Measurements from ENCODE around the gene ATP11A. TPM values are rescaled to one million over a fixed set of nuclear protein-coding genes. Genes with fewer than 3 reads are reported as not detected.

Gene ATP11A
- total RNA-seq, 1 experiment from 2014 or later: 80.4 TPM

DNA sequence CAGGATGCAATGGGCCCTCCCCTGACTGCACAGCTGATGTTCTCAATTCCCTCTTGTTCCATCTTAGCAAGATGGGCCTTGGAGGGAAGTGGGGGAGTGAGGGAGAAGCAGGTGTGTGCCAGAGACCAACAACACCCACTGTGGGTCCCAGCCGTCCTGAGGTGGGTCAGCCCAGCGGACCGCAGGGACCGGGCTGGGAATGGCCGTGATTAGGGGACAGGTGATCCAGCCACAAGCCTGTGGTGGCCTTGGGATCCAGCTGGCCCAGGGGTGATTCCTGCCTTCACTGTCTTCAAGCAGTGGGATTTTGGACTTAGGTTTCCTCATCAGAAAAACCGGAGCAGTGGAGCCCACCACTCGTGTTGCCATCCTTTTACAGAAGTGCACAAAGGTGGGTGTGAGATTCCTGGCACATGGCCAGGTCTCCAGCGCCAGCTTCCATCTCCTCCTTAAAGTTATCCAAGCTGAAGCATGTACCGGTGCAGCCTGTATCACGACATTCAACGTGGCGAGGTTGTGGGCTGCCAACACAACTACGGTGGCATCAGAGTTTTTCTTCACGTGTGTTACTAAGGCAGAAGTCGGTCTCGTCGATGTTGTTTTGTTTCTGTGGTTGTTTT lies 9.0 kb upstream of the ATP11A start:
- H3K27ac ChIP-seq (ENCODE audit: low read depth, low read length): no peak overlapping the region
- BruUV-seq (replicated peaks): no TSS peak
- CTCF ChIA-PET: no interaction called here

GRCh38 chr13:112683581-112683980 lies 6.3 kb upstream of the ATP11A start:
- no peaks in the 10 kb centered on the region for H4K20me1 ChIP-seq (ENCODE audit: insufficient read depth)
- no peaks in the 10 kb centered on the region for H3K79me2 ChIP-seq (ENCODE audit: insufficient read depth, low read length)
- ChIA-PET CTCF (no interaction called here), RAD21 (ENCODE audit: low non-redundant PET in 1 of 2, low total read pairs in 2 of 2, uncharacterized antibody in 2 of 2, unreplicated experiment in 2 of 2) (no interaction called here), POLR2A (no interaction called here)
- intact Hi-C loops (cut with micrococcal nuclease): no loop called here
- no peak overlapping the region for H3K4me2 ChIP-seq (ENCODE audit: low read length)
- no peaks in the 10 kb centered on the region for H3K9me2 ChIP-seq (ENCODE audit: insufficient read depth)
- no peaks in the 10 kb centered on the region for H3K36me3 ChIP-seq (ENCODE audit: control insufficient read depth in 1 of 2, insufficient read depth in 2 of 2, low read length in 2 of 2)
- no peak overlapping the region for H3K9ac ChIP-seq (ENCODE audit: low read length)
- ATAC-seq (no peak), DNase-seq (ENCODE audit: low read depth, low spot score) (no peak)
- H3K9me3 ChIP-seq (ENCODE audit: control insufficient read depth in 1 of 2, insufficient read depth in 1 of 2, low read depth in 1 of 2, low read length in 2 of 2): no peaks in the 10 kb centered on the region
- no peak overlapping the region for H3K27ac ChIP-seq (ENCODE audit: low read depth, low read length)
- H3K27me3 ChIP-seq (ENCODE audit: insufficient read depth, low read length): no peaks in the 10 kb centered on the region
- H2AFZ ChIP-seq (ENCODE audit: low read depth, low read length, poor library complexity, severe bottlenecking): no peak overlapping the region
- peaks cover 0 to 10% of the 10 kb centered on the region in 2 experiments; a peak in 2 of 4 replicates for H3K4me1 ChIP-seq (ENCODE audit: control insufficient read depth in 1 of 2, insufficient read depth in 2 of 2, low read length in 2 of 2)
- H3K4me3 ChIP-seq (replicated peaks in 1 of 2; ENCODE audit: low read depth in 1 of 2, low read length in 2 of 2): no peak overlapping the region
- no TSS peak for BruUV-seq (replicated peaks)
- TF ChIP-seq TCF7L2 (IDR thresholded peaks at IDR 0.05; ENCODE audit: borderline replicate concordance, extremely low read depth, insufficient read depth, insufficient read length) (no peak), EGR1 (IDR thresholded peaks at IDR 0.05; ENCODE audit: low read depth) (no peak), ZNF274 (IDR thresholded peaks at IDR 0.05; ENCODE audit: low read depth, low read length) (no peak), YY1 (IDR thresholded peaks at IDR 0.05; ENCODE audit: extremely low read depth, insufficient replicate concordance, low read depth, low read length) (no peak), EZH2phosphoT487 (IDR thresholded peaks at IDR 0.05; ENCODE audit: borderline replicate concordance) (no peak), POLR2AphosphoS5 (IDR thresholded peaks at IDR 0.05; ENCODE audit: low read depth, low read length) (no peak), MAX (IDR thresholded peaks at IDR 0.05) (no peak), CBX3 (IDR thresholded peaks at IDR 0.05; ENCODE audit: low read depth) (no peak), POLR2A (IDR thresholded peaks at IDR 0.05; ENCODE audit: borderline replicate concordance, extremely low read depth, insufficient read depth, insufficient read length) (no peak), ZFX (IDR thresholded peaks at IDR 0.05) (no peak), SP1 (IDR thresholded peaks at IDR 0.05; ENCODE audit: low read depth) (no peak), REST (IDR thresholded peaks at IDR 0.05; ENCODE audit: low read depth) (no peak)
- TF ChIP-seq, protein P1, sequence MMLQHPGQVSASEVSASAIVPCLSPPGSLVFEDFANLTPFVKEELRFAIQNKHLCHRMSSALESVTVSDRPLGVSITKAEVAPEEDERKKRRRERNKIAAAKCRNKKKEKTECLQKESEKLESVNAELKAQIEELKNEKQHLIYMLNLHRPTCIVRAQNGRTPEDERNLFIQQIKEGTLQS (IDR thresholded peaks at IDR 0.05): no peak

More for the DNA sequence above, 9.0 kb upstream of the ATP11A start:
- intact Hi-C loops (cut with micrococcal nuclease): no loop called here
- Histone ChIP-seq H2AFZ (ENCODE audit: low read depth, low read length, poor library complexity, severe bottlenecking) (no peak overlapping the region), H3K79me2 (ENCODE audit: insufficient read depth, low read length) (no peaks in the 10 kb centered on the region), H3K4me1 (ENCODE audit: control insufficient read depth in 1 of 2, insufficient read depth in 2 of 2, low read length in 2 of 2) (peaks cover 0 to 3% of the 10 kb centered on the region in 2 experiments; a peak in 2 of 4 replicates), H3K4me2 (ENCODE audit: low read length) (no peak overlapping the region), H3K9me2 (ENCODE audit: insufficient read depth) (no peaks in the 10 kb centered on the region), H3K27me3 (ENCODE audit: insufficient read depth, low read length) (no peaks in the 10 kb centered on the region), H3K4me3 (replicated peaks in 1 of 2; ENCODE audit: low read depth in 1 of 2, low read length in 2 of 2) (no peak overlapping the region), H3K36me3 (ENCODE audit: control insufficient read depth in 1 of 2, insufficient read depth in 2 of 2, low read length in 2 of 2) (no peaks in the 10 kb centered on the region), H3K9ac (ENCODE audit: low read length) (no peak overlapping the region), H4K20me1 (ENCODE audit: insufficient read depth) (no peaks in the 10 kb centered on the region), H3K9me3 (ENCODE audit: control insufficient read depth in 1 of 2, insufficient read depth in 1 of 2, low read depth in 1 of 2, low read length in 2 of 2) (no peaks in the 10 kb centered on the region)
- no peak for TF ChIP-seq MAX (IDR thresholded peaks at IDR 0.05)
- TF ChIP-seq EZH2phosphoT487 (IDR thresholded peaks at IDR 0.05; ENCODE audit: borderline replicate concordance): no peak
- TF ChIP-seq SIN3A (IDR thresholded peaks at IDR 0.05; ENCODE audit: low read depth): no peak
- TF ChIP-seq FOSL1 (IDR thresholded peaks at IDR 0.05; ENCODE audit: low read depth): no peak
- no peak for TF ChIP-seq ZNF274 (IDR thresholded peaks at IDR 0.05; ENCODE audit: low read depth, low read length)
- ChIA-PET RAD21 (ENCODE audit: low non-redundant PET in 1 of 2, low total read pairs in 2 of 2, uncharacterized antibody in 2 of 2, unreplicated experiment in 2 of 2) (no interaction called here), POLR2A (no interaction called here)
- DNase-seq (ENCODE audit: low read depth, low spot score) (no peak), ATAC-seq (no peak)

All from HCT116 (cell line).